Type B pancreatic cell (in vitro differentiated cells): Measurements from ENCODE around the gene ZCCHC7. TPM values are rescaled to one million over a fixed set of nuclear protein-coding genes. Genes with fewer than 3 reads are reported as not detected.

Experiments
- DNase-seq: peaks from one replicate; pipeline ENCODE4 v3.0.0; 2021; ENCODE audit warnings: mixed read lengths; ENCODE audit not compliant: unreplicated experiment; ENCODE audit errors: extremely low spot score
- H3K27ac Mint-ChIP-seq: 2 replicates; pipeline ENCODE4 v1.8.0; 2021; ENCODE audit warnings: mild to moderate bottlenecking, mixed read lengths
- H3K27me3 Mint-ChIP-seq: 2 replicates; pipeline ENCODE4 v1.8.0; 2021; ENCODE audit warnings: mixed read lengths
- H3K36me3 Mint-ChIP-seq: 2 replicates; pipeline ENCODE4 v1.8.0; 2021; ENCODE audit warnings: mixed read lengths
- H3K4me1 Mint-ChIP-seq: one replicate; pipeline ENCODE4 v1.8.0; 2021; ENCODE audit warnings: mixed read lengths; ENCODE audit not compliant: unreplicated experiment
- H3K4me3 Mint-ChIP-seq: 2 replicates; pipeline ENCODE4 v1.8.0; 2021; ENCODE audit warnings: mild to moderate bottlenecking, mixed read lengths
- H3K9me3 Mint-ChIP-seq: 2 replicates; pipeline ENCODE4 v1.8.0; 2021; ENCODE audit warnings: mixed read lengths
- total RNA-seq: library from RNA; stranded (reverse); gene quantifications from 2 replicates; pipeline ENCODE4 v1.2.1, GENCODE V29; 2021; ENCODE audit warnings: low replicate concordance
- TF ChIP-seq, protein P1 (sequence below): fragments of 200-600 bp; sonication (generic); conservative IDR thresholded peaks from 2 replicates; pipeline ENCODE4 v1.5.0; 2021; ENCODE audit warnings: antibody characterized with exemption, mild to moderate bottlenecking

The ZCCHC7 gene
- total RNA-seq, 1 donor from 2014 or later, result 20.3 TPM

DNA sequence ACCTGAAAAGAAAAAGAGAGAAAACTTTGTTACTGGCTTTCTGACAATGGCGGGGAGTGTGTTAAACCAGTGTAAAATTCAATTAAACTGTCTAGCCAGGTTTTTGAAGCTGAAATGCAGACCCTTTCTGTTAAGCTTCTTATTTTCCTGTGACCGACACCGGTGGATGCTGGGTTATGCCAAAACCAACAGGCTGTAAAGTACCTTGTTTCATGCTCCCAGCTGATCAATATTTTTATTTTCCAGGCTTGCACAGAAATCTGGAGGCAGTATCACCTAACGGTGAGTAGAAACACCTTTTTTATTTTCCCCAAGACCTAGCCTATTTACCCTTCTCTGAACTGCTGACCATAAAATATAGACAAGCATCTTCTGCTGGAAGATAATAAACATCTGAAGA, 207.2 kb downstream of the ZCCHC7 start:
- peaks cover 4% of the 10 kb centered on the region for H3K27me3 Mint-ChIP-seq
- no peak overlapping the region for H3K4me3 Mint-ChIP-seq
- no peaks in the 10 kb centered on the region for H3K9me3 Mint-ChIP-seq
- H3K27ac Mint-ChIP-seq, result no peak overlapping the region
- no peak for DNase-seq
- TF ChIP-seq, protein P1, sequence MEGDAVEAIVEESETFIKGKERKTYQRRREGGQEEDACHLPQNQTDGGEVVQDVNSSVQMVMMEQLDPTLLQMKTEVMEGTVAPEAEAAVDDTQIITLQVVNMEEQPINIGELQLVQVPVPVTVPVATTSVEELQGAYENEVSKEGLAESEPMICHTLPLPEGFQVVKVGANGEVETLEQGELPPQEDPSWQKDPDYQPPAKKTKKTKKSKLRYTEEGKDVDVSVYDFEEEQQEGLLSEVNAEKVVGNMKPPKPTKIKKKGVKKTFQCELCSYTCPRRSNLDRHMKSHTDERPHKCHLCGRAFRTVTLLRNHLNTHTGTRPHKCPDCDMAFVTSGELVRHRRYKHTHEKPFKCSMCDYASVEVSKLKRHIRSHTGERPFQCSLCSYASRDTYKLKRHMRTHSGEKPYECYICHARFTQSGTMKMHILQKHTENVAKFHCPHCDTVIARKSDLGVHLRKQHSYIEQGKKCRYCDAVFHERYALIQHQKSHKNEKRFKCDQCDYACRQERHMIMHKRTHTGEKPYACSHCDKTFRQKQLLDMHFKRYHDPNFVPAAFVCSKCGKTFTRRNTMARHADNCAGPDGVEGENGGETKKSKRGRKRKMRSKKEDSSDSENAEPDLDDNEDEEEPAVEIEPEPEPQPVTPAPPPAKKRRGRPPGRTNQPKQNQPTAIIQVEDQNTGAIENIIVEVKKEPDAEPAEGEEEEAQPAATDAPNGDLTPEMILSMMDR, result no peak
- no peaks in the 10 kb centered on the region for H3K36me3 Mint-ChIP-seq
- H3K4me1 Mint-ChIP-seq, result peaks cover 15% of the 10 kb centered on the region

DNA sequence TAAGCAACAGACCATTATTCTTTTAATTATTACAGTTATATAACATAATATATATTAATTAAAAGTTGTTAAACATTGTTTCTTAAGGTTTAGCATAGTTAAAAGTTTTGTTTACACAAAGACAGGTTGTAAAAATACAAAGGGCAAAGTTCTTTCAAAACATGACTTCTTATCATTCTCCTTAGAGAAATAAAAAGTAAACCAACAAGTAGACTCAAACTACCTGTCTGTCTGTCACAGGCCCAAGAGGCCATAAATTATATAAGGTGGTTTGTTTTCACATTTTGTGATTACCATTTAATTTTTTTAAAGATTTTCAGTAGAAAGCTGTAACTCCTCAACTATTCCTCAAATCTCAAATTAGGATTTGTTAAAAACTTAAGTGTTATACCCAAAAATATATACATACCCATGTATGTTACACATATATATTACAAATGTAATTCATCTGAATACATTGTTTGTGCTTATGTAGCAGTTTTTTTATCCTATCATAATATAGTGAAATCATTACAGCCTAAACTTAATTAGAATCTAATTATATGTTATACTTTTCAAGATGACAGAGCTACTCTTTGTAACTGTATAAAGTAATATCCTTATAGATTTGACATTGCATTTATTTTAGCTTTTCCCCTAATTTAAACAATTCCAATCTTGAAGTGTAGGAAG, 208.3 kb downstream of the ZCCHC7 start:
- H3K27me3 Mint-ChIP-seq, result peaks cover 4% of the 10 kb centered on the region
- H3K4me1 Mint-ChIP-seq, result peaks cover 12% of the 10 kb centered on the region
- no peak overlapping the region for H3K4me3 Mint-ChIP-seq
- DNase-seq, result no peak
- H3K9me3 Mint-ChIP-seq, result no peaks in the 10 kb centered on the region
- H3K36me3 Mint-ChIP-seq, result no peaks in the 10 kb centered on the region
- no peak overlapping the region for H3K27ac Mint-ChIP-seq
- TF ChIP-seq, protein P1, result no peak

DNA sequence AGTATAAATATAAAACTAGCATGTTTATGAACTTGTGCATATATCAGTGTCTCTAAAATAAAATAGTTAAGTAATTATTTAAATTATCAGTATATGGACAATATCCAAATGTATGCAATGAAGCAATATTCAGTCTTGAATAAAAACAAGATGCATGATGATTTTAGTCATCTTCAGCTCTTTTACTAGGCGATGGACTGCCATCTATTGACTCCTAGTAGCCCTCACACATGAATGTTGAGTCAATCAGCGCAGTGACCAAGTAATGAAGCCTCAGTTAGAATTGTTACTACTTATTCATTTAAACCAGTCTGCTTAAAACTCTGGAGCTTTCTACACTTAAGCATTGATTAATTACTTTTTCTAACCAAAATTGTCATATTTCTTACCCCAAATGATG, 209.2 kb downstream of the ZCCHC7 start:
- TF ChIP-seq, protein P1, result peak; percentile 64
- Mint-ChIP-seq H3K4me3 (no peak overlapping the region), H3K9me3 (no peaks in the 10 kb centered on the region), H3K27me3 (peaks cover 3% of the 10 kb centered on the region), H3K4me1 (peaks cover 4% of the 10 kb centered on the region), H3K27ac (no peak overlapping the region), H3K36me3 (no peaks in the 10 kb centered on the region)
- DNase-seq, result no peak

DNA sequence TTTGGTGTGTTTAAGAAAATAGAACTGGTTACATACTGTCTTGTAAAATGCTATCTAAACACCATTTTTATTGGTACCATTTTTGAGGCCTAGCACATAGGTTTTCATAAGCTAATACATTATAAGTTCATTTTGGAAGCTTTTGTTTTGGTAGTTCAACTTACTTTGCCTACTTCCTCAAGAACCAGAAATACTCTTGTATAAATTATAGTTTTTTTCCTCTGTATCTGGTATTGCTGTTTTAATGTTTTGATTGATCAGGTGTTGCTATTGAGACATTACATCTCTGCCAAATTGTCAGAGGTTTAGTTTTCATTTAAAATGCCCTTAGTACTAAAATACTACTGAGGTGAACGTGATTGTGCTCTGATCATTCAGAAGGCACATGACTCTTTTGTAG, 211.5 kb downstream of the ZCCHC7 start:
- Mint-ChIP-seq H3K4me1 (no peaks in the 10 kb centered on the region), H3K27me3 (no peaks in the 10 kb centered on the region), H3K4me3 (no peak overlapping the region), H3K36me3 (no peaks in the 10 kb centered on the region), H3K9me3 (no peaks in the 10 kb centered on the region), H3K27ac (no peak overlapping the region)
- TF ChIP-seq, protein P1, result no peak
- no peak for DNase-seq

DNA sequence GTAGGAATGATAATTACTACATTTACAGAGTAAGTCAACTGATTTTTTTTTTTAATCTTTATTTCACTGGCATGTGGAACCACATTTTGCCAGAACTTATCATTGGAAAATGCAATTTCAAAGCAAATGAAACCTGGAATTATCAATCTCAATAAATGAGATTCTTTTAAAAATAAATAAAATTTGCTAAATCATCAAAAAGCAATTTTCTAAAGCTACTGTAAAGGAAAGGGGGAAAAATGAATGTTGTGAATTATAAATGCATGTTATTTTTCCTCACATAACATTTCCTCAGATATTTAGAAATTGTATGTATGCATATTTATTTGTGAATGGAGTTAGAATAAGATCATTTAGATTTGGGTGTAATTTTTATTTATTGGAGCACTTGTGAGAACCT, 212.2 kb downstream of the ZCCHC7 start:
- no peak overlapping the region for H3K27ac Mint-ChIP-seq
- no peaks in the 10 kb centered on the region for H3K9me3 Mint-ChIP-seq
- no peak overlapping the region for H3K4me3 Mint-ChIP-seq
- TF ChIP-seq, protein P1, result no peak
- no peaks in the 10 kb centered on the region for H3K4me1 Mint-ChIP-seq
- no peaks in the 10 kb centered on the region for H3K36me3 Mint-ChIP-seq
- H3K27me3 Mint-ChIP-seq, result no peaks in the 10 kb centered on the region
- DNase-seq, result no peak

DNA sequence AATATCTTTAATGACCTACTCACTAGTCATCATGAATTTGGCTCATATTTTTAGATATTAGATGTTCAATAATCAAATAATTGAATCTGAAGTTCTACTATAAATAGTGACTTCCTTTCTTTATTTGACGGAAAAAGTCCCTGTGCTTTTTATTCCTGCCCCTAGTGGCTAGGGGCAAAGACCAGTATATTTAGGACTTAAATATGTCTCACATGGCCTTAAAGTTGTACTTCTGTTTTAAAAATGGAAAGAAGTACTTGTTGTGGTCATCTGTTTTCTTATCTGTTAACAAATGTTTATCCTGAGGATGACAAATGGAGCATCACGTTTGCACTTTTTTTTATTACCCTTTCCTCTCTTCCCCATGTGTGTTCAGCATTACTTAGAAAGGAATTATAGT, 212.9 kb downstream of the ZCCHC7 start:
- Mint-ChIP-seq H3K9me3 (no peaks in the 10 kb centered on the region), H3K27ac (no peak overlapping the region), H3K4me3 (no peak overlapping the region), H3K27me3 (no peaks in the 10 kb centered on the region), H3K36me3 (no peaks in the 10 kb centered on the region), H3K4me1 (no peaks in the 10 kb centered on the region)
- DNase-seq, result no peak
- TF ChIP-seq, protein P1, result peak; percentile 60
